HG03457 (cell line): ENCODE results near the gene SAXO1.

Experiments
- ATAC-seq: cut with Tn5 transposase; IDR thresholded peaks from one replicate; pipeline ENCODE4 v1.9.1; 2021; ENCODE audit warnings: moderate number of reproducible peaks; ENCODE audit not compliant: unreplicated experiment

The SAXO1 gene

DNA sequence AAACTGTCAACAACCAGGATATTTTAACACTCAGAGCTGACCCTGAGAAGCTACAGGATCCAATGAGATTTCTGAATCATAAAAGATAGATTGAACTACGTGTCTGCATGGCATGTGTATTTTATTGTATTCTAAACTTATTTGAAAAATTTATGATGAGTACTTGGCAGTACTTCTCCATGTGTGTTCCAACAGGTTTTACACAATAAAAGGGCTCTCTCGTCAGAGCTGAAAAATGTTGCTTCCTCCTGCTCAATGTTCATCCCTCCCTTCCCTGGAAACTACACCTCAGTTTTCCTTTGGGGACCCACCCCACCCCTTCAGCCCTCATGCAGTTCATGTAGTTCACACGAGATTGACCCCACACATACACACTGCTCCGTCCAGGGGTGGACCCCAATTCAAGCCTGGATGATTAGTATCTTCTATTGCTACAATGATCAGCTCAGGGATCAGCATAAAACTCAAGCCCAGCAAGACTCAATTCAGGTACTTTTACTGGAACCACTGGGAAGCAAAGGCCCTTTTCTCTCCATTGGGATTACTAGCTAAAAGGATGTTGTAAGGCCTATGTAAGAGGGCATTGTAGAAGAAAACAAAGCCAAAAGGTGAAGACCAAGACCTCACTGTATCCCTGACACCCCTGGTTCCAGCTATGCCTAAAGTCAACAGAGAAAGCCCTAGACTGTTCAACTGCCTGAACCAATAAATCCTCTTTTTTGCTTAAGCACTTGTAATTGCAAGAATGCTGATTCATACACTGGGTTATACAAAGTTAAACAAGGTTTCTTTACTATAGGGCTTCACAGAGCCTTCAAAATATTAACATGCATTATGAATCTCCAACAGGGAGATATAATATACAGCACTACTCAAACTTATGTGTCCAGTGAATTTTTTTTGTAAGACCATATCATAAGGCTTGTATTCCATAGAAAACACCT is 112.6 kb downstream of the SAXO1 start:
- ATAC-seq: no peak

DNA sequence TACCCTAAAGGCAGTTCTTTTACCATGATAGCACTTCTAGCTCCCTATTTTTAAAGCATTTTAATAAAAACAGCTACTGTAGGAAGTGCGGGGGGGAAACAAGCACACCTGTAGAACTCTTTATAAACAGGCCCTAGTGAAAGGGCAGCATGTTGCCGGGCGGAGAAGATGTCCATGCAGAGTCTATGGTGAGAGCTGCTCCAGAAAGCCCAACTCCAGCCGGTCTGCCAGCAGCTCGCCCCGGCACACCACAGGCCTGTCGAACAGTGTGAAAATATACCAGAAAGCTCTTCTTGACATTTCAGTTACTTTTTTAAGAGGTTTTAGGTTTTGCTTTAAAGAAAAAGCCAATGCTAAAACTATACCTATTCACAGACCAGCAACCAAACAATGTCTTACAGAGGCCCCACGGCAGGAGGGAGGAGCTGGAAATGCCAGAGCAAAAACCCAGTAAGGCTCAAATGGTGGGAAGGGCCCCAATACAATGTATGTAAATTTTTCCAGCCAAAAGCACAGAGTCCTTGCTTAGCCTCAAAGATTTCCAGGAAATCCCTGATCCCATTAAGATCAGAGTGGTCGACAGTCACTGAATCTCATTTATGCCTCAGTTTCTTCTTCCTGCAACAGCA is 121.2 kb downstream of the SAXO1 start:
- ATAC-seq: no peak

DNA sequence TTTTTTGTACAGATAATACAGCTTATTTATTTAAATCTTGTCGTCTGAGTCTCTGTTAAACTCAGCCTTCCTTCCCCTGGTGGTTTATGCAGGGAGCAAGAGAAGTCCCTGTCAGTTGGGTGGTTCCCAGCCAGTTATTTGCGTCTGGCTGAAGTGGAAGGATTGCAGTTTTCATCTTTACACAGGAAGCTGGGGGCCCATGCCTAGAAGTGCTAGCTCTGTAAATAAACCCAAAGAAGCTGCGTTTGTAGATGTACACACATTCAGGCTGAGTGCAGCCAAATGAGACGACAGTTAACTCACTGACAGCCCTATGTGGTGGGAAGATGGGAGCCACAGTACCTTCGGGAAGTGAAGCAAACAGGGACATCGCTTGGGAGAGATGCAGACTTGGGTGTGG is 122.1 kb downstream of the SAXO1 start:
- ATAC-seq: no peak

DNA sequence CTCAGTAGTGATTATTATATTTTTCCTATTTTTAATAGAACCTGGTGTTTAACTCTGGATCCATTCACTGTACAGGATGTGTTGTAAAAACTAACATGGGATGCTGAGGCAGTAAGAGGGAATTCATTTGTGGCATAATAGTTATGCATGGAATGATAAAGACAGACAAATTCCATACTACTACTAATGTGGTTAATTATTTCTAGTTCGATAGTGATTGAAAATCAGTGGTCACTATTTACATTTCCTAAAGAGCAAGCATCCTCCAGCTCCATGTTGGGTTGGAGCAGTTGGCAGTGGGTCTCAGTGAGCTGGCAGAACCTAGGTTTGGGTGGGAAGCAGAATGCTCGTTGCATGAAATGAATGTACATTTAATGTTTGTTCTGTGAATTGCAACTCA is 122.6 kb downstream of the SAXO1 start:
- no peak for ATAC-seq

DNA sequence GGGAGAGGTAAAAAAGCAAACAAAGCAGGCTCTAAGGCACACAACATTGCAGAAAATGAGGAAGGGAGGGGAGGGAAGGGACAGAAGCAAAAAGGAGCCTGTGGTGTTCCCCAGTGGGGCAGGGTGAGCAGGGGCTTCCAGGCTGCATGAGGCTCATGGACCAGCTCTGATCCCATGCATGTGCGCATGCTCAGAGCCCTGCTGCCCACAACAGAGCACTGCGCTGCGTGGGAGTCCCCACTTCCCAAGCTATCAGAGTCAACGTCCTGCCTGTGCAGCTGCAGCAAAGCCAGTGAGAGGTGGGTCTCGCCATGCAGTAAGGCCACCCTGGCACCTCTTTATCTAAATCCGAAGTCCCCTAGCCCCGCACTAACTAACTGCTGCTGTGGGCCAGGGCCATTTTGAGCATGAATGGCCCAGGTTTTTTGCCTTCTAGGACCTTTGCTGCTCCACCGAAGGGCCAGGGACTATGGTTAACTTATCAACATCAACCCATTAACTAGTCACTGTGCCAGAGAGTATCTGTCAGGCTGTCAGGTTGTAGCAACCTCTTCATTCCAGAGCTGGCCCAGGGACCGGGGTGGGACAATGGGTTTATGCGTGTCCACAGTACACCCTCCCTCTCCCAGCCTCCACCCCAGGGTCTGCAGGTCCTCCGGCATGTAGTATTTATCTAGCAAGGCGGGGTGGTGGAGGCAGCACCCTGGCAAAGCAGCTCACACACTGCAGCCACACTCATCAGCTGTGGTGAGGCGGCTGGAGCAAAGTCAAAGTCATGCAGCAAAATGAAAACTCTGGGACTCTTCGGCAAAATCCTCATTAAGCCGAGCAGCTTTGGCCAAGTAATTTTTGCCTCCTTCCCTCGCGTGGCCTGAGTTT is 123.6 kb downstream of the SAXO1 start:
- no peak for ATAC-seq

DNA sequence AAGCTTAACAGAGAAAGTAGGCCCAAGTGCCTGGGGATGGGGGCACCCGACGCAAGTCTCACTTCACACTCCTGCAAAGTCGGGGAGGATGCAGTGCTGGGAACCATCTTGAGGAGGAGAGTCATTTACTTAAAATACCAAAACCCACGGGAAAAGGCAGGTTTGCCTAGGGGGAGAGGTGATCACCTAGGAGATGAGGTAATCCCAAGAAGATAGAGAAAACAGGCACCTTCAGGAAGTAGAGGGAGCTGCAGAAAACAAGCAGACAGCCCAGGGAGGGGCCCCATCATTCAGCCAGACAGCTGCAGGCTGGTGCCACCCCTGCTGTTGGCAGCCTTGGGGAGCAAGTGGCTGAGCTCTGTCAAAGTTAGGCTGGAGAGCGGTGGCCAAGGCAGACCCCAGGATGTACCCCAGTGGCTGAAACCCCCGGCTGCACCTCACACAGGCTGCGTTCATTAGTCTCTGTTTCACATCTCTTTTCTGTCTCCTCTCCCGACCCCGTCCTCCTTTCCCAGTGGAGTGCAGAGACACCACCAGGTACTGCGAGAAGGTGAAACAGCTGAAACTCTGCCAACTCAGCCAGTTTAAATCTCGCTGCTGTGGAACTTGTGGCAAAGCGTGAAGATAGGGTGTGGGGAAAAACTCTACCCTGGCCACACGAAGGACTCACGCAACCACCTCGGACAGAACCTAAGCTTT is 124.9 kb downstream of the SAXO1 start:
- ATAC-seq: no peak

DNA sequence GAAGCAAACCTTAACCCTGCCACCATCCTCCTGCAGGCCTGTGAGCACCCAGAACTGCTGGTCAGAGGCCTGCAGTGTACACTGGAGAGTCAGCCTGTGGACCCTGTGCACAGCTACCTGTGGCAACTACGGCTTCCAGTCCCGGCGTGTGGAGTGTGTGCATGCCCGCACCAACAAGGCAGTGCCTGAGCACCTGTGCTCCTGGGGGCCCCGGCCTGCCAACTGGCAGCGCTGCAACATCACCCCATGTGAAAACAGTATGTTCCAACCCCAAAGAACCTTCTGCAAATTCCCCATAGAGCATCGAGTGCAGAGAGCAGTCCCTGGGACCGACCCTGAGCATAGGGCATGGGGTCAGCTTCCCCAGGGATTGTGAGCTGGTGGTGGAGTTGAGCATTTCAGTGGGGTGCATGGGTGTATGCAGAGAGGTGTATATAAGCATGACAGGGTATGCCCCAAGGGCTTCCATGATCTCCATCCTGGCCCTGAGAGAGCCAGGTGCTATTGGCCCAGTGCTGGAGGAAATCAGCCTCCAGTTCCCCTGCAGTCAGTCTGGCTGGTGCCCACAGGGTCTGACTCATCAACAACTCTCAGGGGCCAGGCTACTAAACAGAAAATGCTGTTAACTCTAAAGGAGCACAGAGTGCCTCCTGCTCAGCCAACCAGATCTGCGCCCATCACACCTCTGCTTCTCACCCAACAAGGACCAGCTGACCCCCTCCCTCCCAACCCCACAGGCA is 126.2 kb downstream of the SAXO1 start:
- ATAC-seq: no peak

DNA sequence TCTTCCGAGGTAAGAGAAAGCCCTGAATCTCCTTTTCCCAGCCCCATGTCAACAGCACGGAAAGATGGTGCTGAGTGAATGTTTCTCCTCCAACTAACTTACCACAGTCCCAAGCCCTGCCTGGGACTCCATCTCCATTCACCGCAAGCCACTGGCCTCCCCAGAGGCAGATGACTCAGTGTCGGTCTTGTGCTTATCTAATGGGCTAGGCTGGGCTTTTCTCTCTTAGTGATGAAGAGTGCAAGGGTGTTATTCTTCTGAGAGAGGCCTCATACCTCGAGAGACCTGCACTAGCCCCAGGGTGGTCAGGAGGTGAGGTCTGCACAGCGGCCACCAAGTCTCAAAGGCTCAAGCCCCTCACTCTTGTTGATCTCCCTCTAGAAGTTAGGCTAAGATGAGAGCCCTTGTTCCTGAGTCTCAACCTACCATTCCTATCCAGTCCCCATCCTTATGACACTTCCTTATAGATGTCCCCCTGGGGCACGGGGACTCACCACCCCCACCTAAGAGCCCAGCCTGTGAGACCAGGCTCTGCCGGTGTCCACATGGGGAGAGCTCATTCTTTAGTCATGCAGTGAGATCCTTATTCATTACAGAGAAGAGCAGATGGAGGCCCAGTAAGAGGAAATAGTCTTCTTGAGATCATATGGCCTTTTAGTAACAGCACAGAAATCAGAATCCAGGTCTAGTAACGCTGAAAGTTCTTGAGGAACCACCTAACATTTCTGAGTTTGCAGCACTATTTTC is 127.0 kb downstream of the SAXO1 start:
- ATAC-seq: no peak

DNA sequence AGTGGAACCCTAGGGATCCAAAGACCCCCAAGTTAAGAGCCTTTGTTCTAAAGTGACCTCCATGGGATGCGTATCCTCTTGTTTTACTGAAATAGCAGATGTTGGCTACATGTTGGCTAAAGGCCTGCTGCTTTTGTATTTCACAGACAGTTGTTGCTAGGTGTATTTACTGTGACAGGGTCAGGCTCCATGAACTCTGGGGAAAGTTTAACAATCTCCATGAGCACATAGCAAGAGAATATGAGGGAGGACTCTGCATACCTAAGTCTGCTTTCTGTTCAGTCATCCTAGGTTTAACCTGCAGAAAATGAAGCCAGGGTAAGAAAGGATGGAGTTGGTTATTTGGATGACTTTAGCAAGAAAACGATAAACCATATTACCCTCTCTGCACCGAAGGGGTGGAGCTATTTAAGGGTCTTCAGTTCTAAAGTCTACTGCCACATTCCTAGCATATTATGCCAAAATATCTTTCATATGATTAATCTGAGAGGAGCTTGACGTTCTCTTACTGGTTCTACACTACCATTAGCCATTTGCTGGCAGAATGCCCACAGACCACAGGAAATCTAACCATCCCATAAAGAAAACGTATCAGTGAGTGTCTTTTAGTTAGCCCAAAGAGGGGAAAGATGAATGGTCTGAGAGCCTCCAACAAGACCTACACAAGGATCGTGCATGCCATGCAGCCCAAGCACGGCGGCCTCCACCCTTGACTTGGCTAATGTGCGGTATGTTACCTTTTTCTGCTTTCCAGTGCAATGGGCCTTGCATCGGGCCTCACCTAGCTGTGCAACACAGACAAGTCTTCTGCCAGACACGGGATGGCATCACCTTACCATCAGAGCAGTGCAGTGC is 127.8 kb downstream of the SAXO1 start:
- ATAC-seq: no peak

DNA sequence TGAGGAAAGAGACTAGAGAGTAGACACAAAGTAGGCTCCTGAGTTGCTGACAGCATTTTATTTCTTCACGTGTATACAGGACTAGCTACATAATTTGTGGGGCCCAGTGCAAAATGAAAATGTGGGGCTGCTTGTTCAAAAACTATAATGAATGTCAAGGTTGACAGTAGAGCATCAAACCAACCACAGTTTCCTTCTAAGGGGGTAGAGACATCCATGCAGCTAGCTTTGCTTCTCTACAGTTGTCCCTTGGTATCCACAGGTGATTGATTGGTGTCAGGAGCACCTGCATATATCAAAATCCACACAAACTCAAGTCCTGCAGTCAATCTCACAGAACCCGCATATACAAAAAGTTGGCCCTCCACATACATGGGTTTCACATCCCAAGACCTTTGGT is 129.6 kb downstream of the SAXO1 start:
- no peak for ATAC-seq

DNA sequence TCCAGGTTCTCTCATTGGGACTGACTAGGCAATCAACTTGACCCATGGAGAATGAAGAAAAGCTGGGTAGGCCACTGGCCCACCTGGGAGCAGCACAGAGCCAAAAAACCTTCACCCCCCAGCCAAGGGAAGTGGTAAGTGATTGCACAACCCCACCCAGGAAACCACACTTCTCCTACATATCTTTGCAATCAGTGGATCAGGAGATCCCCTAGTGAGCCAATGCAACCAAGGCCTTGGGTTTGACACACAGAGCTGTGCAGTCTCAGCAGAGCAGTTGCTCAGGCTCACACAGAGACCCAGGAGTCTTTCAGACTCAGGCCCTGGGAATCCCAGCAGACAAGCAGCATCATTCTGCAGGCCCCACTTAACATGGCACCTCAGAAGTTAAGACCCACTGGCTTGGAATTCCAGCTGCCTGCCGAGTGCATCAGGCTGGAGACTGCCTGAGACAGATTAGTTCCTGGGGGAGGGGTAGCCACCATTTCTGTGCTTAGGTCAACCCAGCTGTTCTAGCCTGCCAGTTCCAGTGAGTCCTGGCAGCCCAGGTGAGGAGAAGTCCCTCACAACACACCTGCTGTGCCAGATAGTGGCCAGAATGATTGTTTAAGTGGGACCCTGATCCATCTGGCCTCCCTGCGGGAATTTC is 136.4 kb downstream of the SAXO1 start:
- no peak for ATAC-seq

DNA sequence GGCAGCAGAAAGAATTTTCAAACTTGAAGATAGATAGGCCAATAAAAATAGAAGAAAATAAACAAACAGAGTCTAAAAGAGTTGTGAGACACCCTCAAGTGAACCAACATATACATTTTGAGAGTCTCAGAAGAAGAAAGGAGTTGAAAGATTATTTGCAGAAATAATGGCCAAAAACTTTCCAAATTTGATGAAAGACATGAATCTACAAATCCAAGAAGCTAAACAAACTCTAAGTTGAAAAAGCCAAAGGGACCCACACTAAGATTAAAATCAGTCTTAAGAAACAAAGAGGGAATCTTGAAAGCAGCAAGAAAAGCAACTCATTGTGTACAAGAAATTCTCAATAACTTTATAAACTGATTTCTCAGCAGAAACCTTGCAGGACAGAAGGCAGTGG is 137.0 kb downstream of the SAXO1 start:
- ATAC-seq: no peak

DNA sequence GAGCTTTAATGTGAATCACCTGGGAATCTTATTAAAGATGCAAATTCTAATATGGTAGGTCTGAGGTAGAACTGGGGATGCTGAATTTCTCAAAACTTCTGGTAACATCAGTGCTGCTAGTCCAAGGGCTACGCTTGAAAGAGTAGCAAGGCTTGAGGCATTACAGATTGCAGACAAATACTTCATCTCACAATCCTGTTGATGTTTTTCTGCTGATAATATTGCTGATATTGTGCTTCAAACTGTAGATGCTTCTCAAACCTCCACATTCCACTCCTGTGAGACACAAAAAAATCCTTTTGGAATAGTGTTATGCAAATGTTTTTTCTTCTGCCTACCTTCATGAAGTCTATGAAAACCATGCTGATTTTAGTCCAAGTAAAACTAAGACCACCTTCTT is 139.5 kb downstream of the SAXO1 start:
- ATAC-seq: no peak

DNA sequence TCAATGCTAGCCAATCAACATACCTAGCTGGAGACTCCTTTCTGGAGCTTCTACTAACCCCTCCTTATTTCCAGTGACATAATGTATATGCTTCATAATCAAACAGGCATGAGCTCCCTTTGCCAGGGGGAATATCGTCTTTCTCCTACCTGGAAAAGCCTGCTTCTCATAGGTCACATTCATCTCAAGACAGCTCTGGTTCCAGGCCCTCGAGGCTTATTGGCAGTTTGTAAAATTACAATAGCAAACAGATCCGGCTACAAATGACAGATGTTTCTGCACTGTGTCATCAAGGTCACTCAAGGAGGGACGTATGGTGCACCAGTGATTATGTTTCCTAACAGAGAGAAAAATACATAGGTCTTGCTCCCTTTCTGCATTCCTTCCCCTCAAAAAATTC is 140.0 kb downstream of the SAXO1 start:
- no peak for ATAC-seq

DNA sequence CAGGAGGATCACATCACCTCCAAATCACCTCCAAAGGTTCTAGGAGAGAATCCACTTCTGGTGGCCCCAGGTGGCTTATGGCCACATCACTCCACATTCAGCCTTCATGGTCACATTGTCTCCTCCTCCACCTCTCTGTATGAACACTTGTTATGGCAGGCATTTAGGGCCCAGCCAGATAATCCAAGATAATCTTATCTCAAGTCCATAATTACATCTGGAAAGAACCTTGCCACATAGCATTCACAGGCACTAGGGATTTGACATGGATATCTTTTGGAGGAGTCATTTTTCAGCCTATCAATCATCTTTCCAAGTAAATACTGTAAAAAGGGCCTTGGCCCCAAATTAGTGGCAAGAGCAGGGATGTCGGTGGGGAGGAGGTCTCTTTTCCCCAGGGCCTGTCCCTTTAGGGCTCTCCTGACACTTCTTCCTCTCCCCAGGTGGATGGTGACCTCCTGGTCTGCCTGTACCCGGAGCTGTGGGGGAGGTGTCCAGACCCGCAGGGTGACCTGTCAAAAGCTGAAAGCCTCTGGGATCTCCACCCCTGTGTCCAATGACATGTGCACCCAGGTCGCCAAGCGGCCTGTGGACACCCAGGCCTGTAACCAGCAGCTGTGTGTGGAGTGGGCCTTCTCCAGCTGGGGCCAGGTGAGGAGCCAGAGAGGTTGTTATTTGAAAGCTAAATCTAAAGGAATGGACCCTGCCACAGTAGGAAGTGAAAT is 140.9 kb downstream of the SAXO1 start:
- no peak for ATAC-seq

DNA sequence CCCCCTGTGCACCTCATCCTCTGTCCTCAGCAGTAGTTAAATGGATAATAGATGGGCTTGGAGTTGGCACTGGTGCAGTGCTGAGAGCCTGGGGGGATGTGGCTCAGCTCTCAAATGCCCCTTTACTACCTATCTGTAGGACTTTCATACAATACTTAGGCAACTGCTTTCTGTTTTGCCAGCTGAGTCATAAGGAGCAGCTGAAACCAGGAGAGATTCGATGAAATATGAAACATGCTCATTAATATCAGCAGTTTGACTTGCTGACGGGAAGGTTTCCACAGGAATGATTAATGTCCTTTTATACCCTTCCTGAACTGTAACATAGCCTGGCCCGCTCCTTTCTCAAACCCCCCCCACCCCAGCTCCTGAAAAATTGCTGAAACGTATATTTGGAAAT is 142.6 kb downstream of the SAXO1 start:
- ATAC-seq: peak; percentile 74

DNA sequence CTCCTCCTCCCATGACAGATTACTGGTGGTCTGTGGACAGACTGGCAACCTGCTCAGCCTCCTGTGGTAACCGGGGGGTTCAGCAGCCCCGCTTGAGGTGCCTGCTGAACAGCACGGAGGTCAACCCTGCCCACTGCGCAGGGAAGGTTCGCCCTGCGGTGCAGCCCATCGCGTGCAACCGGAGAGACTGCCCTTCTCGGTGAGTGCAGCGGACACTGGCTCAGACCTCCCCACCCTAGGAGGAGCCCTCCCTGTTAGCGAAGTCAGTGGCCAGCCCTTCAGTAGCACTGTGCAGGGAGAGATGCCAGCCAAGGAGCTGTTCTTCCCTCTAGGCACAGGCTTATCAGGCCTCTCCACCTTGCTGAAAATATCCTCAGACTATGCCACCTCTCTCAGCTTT is 143.5 kb downstream of the SAXO1 start:
- no peak for ATAC-seq
